ENCODE data around the gene CARD10.

CARD10 gene

DNA sequence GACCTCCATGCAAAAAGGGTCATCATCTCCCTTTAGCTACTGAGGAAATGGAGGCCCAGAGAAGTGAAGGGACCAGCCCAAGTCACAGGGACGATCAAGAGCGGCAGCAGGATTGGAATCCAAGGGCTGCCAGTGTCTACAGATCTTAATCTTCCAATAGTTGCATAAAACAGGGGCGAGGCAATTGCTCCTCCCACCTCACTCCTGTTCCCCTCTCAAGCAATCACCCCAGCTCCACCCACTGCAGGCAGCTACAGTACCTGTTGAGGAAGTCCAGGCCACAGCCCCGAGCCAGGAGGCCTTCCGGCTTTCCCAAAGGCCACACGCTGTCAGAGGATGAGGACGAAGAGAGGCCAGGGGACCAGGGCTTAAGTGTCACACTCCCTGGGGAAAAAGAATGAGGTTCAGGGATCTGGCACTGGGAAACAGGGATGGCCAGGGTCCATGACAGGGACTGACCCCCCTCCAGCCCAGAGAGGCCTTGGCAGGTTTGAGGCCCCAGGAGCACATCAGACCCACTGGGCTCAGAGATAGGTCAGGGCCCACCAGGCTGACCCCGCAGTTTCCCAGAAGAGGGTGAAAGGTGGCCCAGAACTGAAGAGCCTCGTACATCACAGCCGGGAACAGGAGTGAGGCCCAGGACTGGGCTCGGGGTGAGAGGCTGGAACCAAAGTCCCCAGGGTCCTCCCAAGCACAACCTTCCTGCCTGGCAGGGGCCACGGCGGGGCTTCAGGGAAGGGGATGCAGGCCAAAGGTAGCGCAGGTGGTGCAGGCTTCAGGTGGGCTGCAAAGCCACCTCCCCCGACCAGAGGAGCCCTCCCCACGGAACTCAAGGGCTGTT is 16.7 kb downstream of the CARD10 start:
- no peak for DNase-seq

DNA sequence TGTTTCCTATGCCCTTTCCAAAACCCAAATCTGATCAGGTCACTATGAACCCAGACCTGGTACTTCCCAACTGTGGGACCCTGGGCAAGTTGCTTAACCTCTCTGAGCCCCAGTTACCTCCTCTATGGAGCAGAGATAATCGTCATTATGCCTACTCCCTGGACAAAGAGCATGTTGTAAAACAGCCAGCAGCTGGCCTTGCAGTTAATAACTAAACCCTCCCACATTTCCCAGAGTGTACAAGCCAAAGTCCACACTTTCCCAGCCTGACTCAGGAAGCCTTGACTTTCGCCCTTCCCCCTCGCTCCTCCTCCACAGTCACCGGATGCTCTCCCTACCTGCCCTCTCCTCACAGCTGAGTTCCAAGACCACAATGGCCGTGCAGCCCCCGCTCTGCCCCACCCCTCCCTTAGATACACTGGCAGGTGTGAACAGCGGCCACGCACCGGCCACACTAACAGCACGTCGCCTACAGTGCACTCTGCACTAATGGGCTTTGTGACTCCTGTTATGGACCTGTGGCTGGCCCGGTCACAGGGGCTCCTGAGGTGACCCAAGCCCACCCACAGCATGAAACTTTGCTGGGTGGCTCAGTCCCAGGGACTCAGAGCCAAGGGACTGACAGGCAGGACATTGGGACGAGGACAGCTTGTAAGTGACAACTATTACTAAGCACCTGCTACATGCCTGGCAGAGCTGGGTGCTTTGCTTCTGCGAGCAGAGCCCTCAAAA is 17.4 kb downstream of the CARD10 start:
- DNase-seq, result no peak

DNA sequence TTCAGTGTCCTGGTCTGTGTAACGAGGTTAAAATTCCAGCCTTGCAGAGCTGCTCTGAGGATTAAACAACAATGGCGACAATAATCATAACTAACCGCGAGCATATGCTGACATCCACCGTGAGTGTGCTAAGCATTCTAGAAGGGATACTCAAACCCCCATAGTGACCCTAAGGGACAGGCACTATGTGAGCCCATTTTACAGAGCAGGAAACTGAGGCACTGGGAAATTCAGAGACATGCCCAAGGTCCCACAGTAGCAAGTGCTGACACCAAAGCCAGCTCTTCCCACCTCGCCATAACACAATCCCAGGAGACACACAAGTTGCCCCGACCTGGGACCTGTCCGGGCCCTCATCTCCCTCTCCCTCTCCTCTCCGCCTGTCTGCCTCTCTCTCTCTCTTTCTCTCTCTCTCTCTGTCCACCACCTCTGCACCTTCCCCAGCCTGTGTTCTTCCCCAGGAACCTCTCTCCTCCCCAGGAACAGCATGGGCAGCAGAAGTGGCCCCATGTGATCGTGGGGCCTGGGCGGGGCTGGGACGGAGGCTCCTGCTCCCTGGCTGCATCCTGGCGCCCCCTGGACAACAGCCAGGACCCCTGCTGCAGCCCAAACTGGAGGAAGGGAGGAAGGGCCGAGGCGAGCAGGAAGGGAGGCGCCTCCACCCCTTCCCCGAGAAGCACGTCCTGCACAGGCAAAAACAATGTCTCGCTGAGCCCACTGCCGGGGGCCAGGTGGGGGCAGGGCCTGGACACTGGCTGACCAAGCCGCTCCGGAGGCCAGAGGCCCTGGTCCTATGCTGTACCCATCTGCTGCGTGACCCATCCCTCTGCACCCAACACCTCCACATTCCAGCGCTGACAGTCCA is 18.2 kb downstream of the CARD10 start:
- DNase-seq, result no peak

DNA sequence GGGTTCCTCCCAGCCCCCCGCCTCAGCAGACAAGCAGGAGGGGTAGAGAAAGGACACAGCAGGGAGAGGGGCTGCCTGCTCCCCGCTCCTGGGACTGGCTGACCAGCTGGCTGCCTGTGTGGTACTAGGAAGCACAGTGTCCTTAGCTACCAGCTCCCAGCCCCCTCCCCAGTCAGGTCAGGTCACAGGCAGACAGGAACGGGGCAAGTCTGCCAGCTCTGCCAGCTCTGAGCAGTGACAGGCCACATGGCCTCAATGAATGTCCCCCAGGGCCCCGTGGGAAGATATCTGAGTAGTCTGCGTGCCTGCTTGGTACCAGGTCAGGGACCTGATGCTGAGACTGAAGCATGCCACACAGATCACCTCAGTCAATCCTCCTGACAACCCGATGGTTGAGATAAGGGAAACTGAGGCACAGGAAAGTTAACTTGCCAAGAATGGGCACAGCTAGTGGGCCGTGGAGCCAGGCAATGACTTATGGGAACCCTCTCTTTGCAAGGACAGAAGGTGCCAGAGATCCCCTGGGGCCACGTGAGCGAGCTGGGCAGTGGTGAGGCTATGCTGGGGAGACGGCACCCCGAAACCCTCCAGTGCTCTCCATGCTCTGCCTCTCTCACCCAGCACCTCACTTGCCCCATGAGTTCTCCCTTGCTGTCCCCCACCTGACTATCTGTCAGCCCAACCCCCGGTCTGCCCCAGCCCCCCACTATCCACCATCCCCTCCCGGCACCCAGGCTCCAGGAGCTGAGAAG is 19.2 kb downstream of the CARD10 start:
- no peak for DNase-seq

DNA sequence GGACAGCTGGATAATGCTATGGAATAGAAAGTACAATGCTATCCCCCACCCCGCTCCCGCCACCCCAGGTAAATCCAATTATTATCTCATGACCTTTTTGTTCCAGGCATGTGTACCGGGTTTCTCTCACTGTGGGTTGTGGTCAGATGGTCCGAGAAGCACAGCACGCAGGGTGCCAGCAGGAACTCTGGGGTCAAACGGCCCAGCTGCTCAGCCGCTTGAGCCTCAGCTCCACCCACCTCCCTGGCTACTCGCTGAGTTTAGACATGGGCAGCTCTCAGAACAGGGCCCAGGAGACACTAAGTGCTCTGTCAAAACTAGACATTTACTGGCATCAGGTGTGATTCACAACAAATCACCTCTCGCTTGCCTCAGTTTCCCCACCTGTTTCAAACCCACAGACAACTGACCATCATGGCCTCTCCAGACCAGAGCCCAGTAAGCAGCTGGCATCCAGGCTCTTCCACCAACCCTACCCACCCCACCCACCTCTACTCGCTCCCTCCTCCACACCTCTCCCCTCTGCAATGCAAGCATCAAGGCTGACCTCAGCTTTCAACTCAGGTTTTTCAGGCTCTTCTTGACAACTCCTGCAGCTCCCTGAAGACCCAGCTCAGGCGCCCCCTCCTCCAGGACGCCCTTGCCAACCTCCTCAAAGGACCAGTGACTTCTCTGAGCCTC is 20.0 kb downstream of the CARD10 start:
- no peak for DNase-seq

DNA sequence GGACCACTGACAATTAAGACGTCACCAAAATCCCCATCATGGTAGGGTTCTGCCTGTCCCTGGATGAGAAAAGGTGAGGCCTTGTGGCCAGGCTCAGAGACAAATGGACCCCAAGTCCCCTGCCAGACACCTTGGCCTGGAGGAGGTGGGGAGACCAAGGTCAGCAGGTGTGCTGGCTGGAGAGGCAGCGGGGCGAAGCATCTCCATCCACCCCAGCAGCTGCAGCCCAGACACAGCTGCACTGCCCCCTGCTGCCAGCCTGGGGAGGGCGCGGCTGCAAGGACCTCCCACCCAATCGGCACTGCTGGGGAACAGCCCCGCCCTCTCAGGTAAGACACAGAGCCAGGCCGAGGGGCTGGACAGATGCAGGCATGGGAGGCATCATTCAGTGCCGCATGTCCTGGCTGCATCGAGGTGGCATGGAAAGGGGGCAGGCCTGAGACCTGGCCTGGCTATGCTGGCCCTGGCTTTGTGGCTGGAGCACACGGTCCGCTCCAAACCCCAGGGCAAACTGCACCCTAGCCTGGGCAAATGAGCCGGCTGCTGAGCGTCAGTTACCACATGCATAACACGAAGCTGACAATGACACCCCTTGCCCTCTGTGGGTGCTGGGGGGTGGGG is 20.8 kb downstream of the CARD10 start:
- DNase-seq, result peak; percentile 36 to 46

DNA sequence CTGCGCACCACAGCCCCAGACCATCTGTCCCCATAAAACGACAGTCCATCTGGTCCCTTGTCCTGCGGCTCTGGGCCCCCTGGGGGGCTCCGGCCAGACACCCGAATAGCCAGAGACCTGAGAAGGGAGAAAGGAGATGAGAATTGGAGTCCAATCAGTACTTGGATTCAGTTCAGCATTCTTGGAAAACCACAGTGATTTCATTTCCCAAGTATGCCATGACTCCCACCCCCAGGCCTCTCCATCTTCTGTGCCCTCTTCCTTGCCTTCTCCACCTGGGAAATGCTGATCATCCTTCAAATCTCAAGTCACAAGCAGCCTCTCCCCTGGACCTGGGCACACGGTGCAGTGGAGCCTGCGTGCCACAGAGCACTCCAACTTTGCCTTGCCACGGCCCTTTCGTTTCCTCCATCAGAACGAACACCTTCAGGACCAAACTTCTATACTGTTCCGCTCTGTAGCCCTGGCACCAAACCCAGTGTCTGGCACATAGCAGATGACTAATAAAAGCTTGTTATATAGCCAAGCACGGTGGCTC is 22.1 kb downstream of the CARD10 start:
- DNase-seq, result no peak

DNA sequence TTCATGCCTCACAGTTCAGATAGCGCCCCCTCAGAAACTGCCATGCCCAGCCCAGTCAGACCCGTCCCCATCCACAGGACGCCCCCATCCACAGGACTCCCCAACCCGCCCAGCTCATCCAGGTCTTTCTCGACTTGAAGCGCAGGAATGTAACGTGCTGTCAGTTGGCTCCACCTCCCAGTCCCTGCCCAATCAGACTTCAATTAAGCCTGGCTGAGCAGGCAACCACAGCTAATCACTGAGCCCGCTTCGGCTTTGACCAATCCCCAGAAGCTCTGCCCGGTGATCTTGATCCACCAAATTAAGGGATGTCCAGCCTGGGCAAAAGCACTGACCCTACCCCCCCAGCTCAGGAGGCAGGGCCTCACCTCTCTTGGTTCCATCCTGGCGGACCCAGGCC is 22.6 kb downstream of the CARD10 start:
- DNase-seq, result no peak

DNA sequence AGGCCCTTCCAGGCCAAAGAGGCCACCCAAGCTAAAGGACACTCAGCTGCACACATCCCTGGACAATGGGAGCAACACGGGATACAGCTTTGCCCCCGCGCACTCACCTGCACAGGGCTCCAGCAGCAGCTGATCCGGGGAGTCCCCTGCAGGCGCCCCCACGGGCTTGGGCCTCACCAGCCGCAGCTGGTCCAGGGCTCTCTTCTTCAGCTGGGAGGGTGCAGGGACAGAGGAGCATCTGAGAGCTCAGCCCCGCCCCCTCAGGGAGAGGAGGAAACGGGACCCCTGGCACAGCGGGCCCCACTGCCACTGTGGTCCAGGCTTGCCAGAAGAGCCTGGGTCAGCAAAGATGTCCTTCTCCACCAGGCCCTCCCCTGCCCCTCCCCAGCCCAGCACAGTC is 25.2 kb downstream of the CARD10 start:
- no peak for DNase-seq

DNA sequence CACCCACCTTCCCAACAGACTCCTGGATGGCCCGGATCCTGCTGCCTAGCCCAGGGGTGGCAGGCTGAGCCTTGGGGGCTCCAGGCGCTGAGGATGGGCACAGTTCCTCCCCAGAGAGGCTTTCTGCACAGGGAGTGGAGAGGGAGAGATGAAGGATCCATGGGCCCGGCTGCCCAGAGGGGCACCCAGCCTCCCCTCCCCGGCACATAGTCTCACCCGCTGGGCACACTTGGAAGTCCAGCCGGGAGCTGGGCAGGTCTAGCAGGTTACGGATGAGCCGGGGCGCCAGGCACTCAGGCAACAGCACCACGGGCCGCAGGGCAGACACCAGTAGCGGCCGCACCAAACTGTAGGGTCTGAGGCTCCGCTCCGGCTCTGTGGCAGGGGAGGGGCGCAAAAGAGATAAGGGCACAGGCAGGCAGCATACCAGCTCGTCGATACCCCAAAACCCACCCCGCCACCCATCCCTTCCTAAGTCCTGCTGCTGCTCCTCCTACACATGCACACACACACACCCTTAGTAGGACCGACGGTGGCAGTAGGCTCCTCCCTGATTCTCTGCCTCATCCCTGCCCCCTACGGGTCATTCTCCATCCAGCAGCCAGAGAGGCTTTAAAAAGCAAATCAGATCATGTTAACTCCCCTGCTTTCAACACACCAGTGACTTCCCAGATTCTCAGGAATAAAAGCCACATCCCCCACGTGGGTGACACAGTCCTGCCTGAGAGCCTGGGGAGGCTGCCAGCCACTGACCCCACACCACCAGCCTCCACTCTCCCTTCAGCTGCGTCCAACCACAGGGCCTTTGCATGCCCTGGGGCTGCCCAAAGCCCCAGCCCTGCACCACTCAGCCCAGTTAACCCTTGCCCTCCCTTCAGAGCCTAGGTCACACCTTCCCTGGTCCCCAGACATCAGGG is 26.5 kb downstream of the CARD10 start:
- DNase-seq, result peak; percentile 58 to 72

DNA sequence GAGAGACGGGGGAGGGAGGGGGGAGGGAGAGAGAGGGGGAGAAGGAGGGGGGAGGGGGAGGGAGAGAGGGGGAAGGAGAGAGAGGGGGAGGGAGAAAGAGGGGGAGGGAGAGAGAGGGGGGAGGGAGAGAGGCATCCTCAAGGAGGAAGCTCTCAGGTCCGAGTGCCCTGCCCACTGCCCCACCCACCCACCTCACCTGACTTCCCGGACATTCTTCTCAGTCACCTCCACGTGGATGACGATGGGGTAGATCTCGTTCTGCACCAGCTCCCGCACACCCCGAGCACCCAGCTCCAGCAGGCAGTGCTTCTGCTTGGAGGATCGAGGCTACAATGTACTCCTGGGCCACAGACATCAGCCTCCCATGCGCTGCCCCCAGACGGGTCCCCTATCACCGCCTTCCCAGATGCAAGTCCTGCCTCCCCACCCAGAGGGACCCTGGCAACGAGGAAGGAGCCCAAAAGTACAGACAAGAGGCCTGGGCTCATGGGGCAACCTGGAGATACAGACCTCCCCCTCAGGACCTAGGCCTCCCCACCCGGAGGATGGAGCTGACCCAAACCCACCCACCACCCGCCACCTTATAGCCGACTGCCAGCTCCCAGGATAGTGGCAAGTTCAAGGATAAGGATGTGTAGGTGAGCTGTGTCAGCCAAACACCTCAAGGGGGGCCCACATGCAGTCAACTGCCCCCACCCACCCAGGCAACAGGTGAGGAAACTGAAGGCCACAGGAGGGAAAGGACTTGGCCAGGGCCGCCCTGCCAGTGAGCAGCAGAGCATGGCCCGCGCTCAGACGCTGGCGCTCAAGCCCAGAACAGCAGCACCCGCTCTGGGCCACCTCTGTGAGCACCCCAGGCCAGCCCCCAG is 27.4 kb downstream of the CARD10 start:
- no peak for DNase-seq

DNA sequence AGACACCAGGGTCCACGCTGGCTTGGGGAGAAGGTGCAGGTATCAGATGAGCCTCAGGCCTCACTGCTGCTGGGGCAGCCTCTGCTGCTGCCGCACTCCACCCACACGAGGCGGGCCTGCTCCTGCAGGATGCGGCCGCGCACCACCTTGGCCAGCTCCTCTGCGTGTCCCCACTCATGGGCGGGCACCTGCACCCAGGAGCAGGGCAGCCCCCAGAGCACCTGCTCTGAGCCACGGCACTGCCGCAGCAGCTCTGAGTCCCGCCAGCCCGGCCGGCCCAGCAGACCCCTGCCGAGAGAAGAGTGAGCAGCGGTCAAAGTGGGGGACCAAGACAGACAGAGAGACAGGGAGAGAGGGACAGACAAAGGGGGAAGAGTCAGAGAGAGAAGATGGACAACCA is 28.1 kb downstream of the CARD10 start:
- no peak for DNase-seq

DNA sequence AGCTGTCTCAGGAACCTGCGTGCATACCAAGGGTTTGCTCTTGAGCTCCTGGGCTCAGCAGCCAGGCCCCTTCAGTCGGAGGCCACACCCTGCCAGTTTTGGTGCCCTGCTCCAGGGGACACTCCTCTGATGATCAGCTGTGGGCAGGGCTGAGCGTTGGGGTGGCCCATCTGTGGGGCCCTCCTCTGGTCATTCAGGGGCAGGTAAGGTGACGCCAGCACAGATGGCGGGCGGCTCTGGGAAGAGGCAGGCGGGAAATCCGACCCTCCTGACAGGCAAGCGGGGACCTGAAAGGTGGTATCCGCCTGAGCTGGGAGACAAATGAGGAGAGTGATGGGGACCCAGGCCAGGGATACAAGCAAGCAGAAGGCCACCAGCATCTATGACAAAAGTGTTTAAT is 29.2 kb downstream of the CARD10 start:
- no peak for DNase-seq

DNA sequence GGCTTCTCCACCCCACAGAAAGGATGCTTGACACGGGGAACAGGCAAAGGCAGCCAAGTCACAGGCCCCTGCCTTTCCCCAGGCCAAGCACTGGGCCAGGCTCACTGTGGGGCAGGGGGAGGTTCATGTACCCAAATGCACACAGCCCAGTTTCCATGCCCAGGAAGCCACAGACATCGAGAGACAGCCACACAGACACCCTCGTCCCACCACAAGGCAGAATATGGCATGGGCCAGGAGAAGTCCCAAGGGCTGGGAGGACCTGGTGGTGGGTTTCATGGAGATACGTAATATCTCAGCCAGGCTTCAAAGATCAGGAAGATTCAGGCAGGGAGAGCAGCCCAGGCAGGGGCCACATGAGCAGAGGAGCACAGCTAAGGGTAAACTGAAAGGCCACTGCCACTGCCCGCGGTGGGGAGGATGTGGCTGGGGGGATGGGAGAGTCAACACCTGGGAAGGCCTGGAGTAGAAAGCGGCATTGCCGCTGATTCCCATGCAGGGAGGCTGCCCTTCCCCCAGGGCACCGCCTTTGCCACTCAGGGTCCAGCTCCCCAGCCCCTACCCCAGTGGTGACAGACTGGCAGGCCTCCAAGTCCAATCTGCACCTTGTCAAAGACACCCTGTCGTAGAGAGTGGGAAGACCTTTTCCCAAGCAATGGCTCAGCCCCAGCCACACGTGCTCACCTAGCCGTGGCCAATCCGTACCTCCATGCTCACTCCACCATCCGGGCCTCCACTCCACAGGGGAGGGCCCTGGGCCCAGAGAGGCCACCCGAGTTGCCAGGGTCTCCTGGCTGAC is 30.7 kb downstream of the CARD10 start:
- no peak for DNase-seq

DNA sequence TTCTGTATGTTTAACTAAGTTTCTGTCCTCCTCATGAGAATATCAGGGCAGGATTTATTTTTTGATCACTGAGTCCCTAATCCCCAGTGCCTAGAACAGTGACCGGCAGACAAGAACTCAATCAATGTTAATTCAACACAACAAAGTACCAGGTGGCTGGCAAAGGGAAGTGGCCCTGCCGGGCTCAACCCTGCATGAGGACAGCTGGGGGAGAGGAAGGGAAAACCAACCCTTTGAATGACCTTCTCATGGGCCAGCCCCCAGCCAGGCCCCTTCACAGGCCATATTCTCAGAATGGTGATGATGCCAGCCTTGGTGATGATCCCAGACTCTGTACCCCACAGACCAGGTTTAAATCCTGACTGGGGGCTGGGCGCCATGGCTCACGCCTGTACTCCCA is 31.6 kb downstream of the CARD10 start:
- no peak for DNase-seq

DNA sequence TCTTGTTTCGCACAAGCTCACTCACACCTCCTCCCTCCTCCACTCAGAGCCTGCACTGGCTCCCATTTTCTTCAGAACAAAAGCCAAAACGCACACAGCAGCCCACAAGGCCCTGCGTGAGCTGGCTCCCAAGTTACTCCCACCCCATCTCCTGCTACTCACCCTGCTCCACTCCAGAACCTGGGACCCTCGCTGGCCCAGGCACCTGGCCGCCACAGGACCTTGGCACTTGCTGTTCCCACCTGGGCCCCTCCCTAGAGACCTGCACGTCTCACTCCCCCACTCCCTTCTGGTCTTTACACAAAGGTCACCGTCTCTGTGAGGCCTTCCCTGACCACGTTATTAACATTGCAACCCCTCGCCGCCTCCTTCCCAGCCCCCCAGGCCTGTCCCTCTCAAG is 32.1 kb downstream of the CARD10 start:
- DNase-seq, result no peak

DNA sequence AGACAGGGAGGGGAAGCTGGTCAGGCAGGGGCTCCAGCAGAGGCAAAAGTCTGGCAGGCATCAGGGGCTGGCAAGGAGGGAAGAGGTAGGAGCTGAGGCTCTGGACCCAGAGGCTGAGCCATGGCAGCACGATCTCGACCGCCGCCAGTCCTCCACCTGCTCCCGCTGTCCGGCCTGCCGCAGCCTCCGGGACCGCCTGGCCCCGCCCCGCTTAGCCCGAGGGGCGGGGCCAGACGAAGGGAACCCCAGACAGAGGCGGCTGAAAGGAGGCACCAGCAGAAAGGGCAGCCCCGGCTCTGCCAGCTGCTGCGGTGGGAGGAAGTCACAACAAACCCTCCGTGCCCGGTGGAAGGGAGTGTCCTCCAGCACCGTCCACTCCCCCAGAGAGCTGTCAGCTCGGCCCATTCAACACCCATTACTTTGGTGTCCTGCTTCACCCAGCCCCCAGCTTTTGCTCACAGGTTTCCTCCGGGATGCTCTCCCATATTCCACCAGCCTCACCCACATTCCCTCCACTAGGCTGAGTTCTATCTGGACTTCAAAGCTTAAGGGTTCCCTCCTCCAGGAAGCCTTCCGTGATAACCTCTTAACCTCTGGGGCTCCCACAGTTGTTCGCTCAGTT is 32.9 kb downstream of the CARD10 start, which contains the start of gene MFNG:
TSS of gene MFNG (minus strand) at position 161 of the 622 bp plus-strand sequence. CDS start 207 bp downstream, outside the sequence.
- peak; percentile 74 to 82 for DNase-seq
